Activated effector memory CD4-positive, alpha-beta T cell treated with Interleukin-2 at 50 U/mL for 16 hours (primary cell): ENCODE measurements around the gene THOC3.
"Not testable (repeated sequence)": the region's sequence is repeated elsewhere in the genome, so short reads cannot be mapped to it uniquely, and the experiment has no call there.

ENCODE experiments used
- DNase-seq: peaks from one replicate; pipeline ENCODE4 v3.0.0-alpha.2; 2020

Gene THOC3

GRCh38 chr5:175928752-175929151 is 39.4 kb downstream of the THOC3 start:
- not testable (repeated sequence) for DNase-seq

GRCh38 chr5:175925106-175925505 is 43.0 kb downstream of the THOC3 start:
- DNase-seq, result not testable (repeated sequence)

GRCh38 chr5:175922192-175922885 is 45.8 kb downstream of the THOC3 start:
- no peak for DNase-seq

GRCh38 chr5:175921061-175921730 is 46.9 kb downstream of the THOC3 start:
- DNase-seq, result no peak

- DNase-seq, result no peak
Measured at GRCh38 chr5:175920231-175920811, 47.8 kb downstream of the THOC3 start.

- not testable (repeated sequence) for DNase-seq
Measured at GRCh38 chr5:175915066-175916037, 52.8 kb downstream of the THOC3 start.

- DNase-seq, result not testable (repeated sequence)
Measured at GRCh38 chr5:175913835-175914672, 54.1 kb downstream of the THOC3 start.

- DNase-seq, result not testable (repeated sequence)
Measured at GRCh38 chr5:175910072-175910471, 58.0 kb downstream of the THOC3 start.
